ENCODE results near the gene CRB1. TPM values are rescaled to one million over a fixed set of nuclear protein-coding genes. Genes with fewer than 3 reads are reported as not detected.

CRB1 gene
- total RNA-seq, 1 experiment from 2014 or later, result not detected

DNA sequence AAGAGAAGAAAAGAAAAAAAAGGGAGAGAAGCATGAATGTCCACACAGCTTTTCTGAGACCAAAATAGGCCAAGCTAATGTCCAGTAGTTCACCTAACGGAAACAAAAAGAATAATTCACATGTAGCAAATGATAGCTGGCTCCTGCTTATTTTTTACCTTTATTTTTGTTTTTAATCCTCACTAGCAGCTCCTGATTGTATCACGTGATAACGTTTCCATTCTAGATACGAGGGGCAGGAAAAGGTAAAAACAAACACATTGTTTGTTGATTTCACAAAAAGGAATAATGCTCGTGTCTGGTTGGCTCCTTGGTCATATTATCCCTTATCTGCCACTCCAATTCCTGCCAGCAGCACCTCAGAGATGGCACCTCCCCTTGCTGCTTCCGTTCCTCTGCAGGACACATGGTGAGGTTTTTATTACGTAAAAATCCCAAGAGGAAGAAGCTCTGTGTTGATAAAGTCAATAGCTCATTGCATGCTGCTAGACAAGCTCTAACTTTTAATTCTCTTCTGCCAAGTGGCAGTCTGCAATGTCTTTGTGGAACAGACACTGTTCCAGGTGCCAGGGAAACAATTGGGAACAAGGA lies 201.7 kb downstream of the CRB1 start:
- TF ChIP-seq SIN3A (IDR thresholded peaks at IDR 0.05; ENCODE audit: borderline replicate concordance, insufficient read depth, low read depth, low read length), result no peak
- TF ChIP-seq POLR2AphosphoS5 (IDR thresholded peaks at IDR 0.05; ENCODE audit: low read depth, low read length), result no peak
- TF ChIP-seq, protein P1, sequence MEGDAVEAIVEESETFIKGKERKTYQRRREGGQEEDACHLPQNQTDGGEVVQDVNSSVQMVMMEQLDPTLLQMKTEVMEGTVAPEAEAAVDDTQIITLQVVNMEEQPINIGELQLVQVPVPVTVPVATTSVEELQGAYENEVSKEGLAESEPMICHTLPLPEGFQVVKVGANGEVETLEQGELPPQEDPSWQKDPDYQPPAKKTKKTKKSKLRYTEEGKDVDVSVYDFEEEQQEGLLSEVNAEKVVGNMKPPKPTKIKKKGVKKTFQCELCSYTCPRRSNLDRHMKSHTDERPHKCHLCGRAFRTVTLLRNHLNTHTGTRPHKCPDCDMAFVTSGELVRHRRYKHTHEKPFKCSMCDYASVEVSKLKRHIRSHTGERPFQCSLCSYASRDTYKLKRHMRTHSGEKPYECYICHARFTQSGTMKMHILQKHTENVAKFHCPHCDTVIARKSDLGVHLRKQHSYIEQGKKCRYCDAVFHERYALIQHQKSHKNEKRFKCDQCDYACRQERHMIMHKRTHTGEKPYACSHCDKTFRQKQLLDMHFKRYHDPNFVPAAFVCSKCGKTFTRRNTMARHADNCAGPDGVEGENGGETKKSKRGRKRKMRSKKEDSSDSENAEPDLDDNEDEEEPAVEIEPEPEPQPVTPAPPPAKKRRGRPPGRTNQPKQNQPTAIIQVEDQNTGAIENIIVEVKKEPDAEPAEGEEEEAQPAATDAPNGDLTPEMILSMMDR (IDR thresholded peaks at IDR 0.05), result no peak
- TF ChIP-seq, protein P2, sequence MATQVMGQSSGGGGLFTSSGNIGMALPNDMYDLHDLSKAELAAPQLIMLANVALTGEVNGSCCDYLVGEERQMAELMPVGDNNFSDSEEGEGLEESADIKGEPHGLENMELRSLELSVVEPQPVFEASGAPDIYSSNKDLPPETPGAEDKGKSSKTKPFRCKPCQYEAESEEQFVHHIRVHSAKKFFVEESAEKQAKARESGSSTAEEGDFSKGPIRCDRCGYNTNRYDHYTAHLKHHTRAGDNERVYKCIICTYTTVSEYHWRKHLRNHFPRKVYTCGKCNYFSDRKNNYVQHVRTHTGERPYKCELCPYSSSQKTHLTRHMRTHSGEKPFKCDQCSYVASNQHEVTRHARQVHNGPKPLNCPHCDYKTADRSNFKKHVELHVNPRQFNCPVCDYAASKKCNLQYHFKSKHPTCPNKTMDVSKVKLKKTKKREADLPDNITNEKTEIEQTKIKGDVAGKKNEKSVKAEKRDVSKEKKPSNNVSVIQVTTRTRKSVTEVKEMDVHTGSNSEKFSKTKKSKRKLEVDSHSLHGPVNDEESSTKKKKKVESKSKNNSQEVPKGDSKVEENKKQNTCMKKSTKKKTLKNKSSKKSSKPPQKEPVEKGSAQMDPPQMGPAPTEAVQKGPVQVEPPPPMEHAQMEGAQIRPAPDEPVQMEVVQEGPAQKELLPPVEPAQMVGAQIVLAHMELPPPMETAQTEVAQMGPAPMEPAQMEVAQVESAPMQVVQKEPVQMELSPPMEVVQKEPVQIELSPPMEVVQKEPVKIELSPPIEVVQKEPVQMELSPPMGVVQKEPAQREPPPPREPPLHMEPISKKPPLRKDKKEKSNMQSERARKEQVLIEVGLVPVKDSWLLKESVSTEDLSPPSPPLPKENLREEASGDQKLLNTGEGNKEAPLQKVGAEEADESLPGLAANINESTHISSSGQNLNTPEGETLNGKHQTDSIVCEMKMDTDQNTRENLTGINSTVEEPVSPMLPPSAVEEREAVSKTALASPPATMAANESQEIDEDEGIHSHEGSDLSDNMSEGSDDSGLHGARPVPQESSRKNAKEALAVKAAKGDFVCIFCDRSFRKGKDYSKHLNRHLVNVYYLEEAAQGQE (IDR thresholded peaks at IDR 0.05; ENCODE audit: insufficient read depth in 1 of 2, low read depth in 2 of 2, low read length in 1 of 2), result no peak
- no peak for TF ChIP-seq TCF7L2 (IDR thresholded peaks at IDR 0.05; ENCODE audit: low read depth, low read length)
- Histone ChIP-seq H3K36me3 (ENCODE audit: control insufficient read depth, insufficient read depth, low read length) (no peaks in the 10 kb centered on the region), H3K27ac (ENCODE audit: low read length) (no peak overlapping the region), H3K4me3 (ENCODE audit: low read depth in 2 of 2, low read length in 2 of 2) (no peak overlapping the region), H3K4me1 (ENCODE audit: control insufficient read depth, insufficient read depth, low read length) (no peaks in the 10 kb centered on the region), H3K27me3 (ENCODE audit: control insufficient read depth, insufficient read depth, low read length) (no peaks in the 10 kb centered on the region), H3K9me3 (ENCODE audit: control insufficient read depth, insufficient read depth, low read depth, low read length) (no peaks in the 10 kb centered on the region)
- no peak for ATAC-seq
- CTCF ChIA-PET, result interaction anchor here (0.7 kb wide), 1 partner anchor 17 kb away, joined by 3 read pairs; no protein-coding TSS in a partner anchor
- in situ Hi-C loops (cut with HindIII; ENCODE audit: low pct_unique_long_range_greater_than_20kb, low sequenced_read_pairs), result no loop called here
- no TSS peak for BruUV-seq (replicated peaks)
- intact Hi-C loops (cut with micrococcal nuclease; ENCODE audit: unreplicated experiment), result no loop called here
- no peak for DNase-seq (ENCODE audit: low read depth, low spot score)
- POLR2A ChIA-PET, result interaction anchor here (0.6 kb wide), 1 partner anchor 68 kb away, joined by 4 read pairs; no protein-coding TSS in a partner anchor

DNA sequence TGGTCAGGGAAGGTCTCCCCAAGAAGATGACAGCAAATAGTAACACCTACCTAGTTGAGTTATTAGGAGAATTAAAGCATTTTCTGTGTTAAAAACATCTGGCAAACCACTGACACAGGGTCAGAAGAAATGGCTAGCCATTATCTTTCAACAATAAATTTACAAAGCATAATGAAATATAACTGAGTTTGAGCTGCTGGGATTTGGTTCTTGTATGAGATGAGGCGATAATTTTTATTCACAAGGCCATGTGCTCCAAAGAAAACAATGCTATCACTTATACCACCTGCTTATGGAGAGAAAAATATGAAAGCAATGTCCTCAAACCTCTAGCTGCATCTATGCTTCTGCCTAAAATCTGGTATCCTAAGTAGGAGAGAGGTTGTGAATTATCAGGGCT lies 202.3 kb downstream of the CRB1 start:
- no peak overlapping the region for H3K27ac ChIP-seq (ENCODE audit: low read length)
- in situ Hi-C loops (cut with HindIII; ENCODE audit: low pct_unique_long_range_greater_than_20kb, low sequenced_read_pairs) (no loop called here), intact Hi-C loops (cut with micrococcal nuclease; ENCODE audit: unreplicated experiment) (no loop called here)
- ChIA-PET CTCF (no interaction called here), POLR2A (interaction anchor here (0.6 kb wide), 1 partner anchor 68 kb away, joined by 4 read pairs; no protein-coding TSS in a partner anchor)
- TF ChIP-seq, protein P1 (IDR thresholded peaks at IDR 0.05), result no peak
- TF ChIP-seq, protein P2 (IDR thresholded peaks at IDR 0.05; ENCODE audit: insufficient read depth in 1 of 2, low read depth in 2 of 2, low read length in 1 of 2), result no peak
- TF ChIP-seq TCF7L2 (IDR thresholded peaks at IDR 0.05; ENCODE audit: low read depth, low read length) (no peak), POLR2AphosphoS5 (IDR thresholded peaks at IDR 0.05; ENCODE audit: low read depth, low read length) (no peak), SIN3A (IDR thresholded peaks at IDR 0.05; ENCODE audit: borderline replicate concordance, insufficient read depth, low read depth, low read length) (no peak)
- DNase-seq (ENCODE audit: low read depth, low spot score), result no peak
- no peaks in the 10 kb centered on the region for H3K9me3 ChIP-seq (ENCODE audit: control insufficient read depth, insufficient read depth, low read depth, low read length)
- no peaks in the 10 kb centered on the region for H3K36me3 ChIP-seq (ENCODE audit: control insufficient read depth, insufficient read depth, low read length)
- no TSS peak for BruUV-seq (replicated peaks)
- no peaks in the 10 kb centered on the region for H3K4me1 ChIP-seq (ENCODE audit: control insufficient read depth, insufficient read depth, low read length)
- no peaks in the 10 kb centered on the region for H3K27me3 ChIP-seq (ENCODE audit: control insufficient read depth, insufficient read depth, low read length)
- H3K4me3 ChIP-seq (ENCODE audit: low read depth in 2 of 2, low read length in 2 of 2), result no peak overlapping the region
- no peak for ATAC-seq

Measured in Panc1 (cell line).